ENCODE results near the gene MXRA7.
"Not testable (repeated sequence)": the region's sequence is repeated elsewhere in the genome, so short reads cannot be mapped to it uniquely, and the experiment has no call there.

The MXRA7 gene

GRCh38 chr17:76640550-76641380 lies 70.0 kb downstream of the MXRA7 start:
- no peak for DNase-seq

GRCh38 chr17:76638263-76638662 lies 72.5 kb downstream of the MXRA7 start:
- no peak for DNase-seq

- not testable (repeated sequence) for DNase-seq
Measured at GRCh38 chr17:76636486-76637206, 74.1 kb downstream of the MXRA7 start.

GRCh38 chr17:76635659-76636360 lies 75.0 kb downstream of the MXRA7 start:
- DNase-seq, result no peak

- DNase-seq, result no peak
Measured at GRCh38 chr17:76635039-76635438, 75.7 kb downstream of the MXRA7 start.

GRCh38 chr17:76633628-76634328 lies 77.0 kb downstream of the MXRA7 start:
- DNase-seq, result no peak

- no peak for DNase-seq
Measured at GRCh38 chr17:76631821-76632565, 78.8 kb downstream of the MXRA7 start.

GRCh38 chr17:76630151-76630550 lies 80.6 kb downstream of the MXRA7 start:
- DNase-seq, result no peak

Measured in NCI-H510A (cell line).